ENCODE data around the gene LAMA5. TPM values are rescaled to one million over a fixed set of nuclear protein-coding genes. Genes with fewer than 3 reads are reported as not detected.

LAMA5 gene
- total RNA-seq, 8 experiments from 2014 or later: 9.7 to 45.4 (median 24.9) TPM

DNA sequence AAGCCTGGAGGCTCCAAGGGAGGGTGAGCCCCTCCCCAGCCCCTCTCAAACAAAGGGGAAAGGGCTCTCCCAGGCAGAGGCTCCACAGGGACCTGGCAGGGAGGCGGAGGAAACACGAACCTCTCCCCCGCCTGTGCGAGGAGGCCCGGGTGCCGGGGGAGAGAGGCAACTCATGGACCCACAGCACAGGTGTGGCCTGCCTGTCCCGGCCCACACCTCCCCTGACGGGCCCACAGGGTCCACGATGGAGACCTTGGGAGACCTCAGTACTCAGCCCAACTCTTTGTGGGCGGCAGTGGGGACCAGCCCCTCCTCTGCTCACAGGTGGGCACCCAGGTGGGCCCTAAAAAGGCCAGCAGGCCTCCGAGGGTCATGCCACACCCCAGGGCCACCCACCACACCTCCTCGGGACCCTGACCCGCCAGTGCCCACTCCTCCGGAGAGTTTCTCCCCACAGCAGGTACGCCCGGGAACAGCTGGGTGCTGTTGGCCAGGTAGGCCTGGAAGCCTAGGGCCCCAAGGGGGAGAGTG is 12.2 kb downstream of the LAMA5 start:
- peak overlapping the region; percentile 85 to 89 for H3K27ac ChIP-seq
- 60 to 90% (median 88%) methylated on average over 1 to 6 of the region's 16 CpGs; no CpG with 5 or more reads in 7 of the 10 experiments for WGBS, 10 experiments
- H3K4me3 ChIP-seq: no peak overlapping the region
- ATAC-seq (replicated peaks in 6 of 8): peak in 2 of 8 experiments; percentile 4 to 6
- H3K4me1 ChIP-seq (replicated peaks in 1 of 2): peaks cover 59 to 61% of the 10 kb centered on the region in 2 donors
- in situ Hi-C loops (cut with MboI; ENCODE audit: low pct_unique_long_range_greater_than_20kb in 2 of 9, low sequenced_read_pairs in 9 of 9, unreplicated experiment in 9 of 9): no loop called here

DNA sequence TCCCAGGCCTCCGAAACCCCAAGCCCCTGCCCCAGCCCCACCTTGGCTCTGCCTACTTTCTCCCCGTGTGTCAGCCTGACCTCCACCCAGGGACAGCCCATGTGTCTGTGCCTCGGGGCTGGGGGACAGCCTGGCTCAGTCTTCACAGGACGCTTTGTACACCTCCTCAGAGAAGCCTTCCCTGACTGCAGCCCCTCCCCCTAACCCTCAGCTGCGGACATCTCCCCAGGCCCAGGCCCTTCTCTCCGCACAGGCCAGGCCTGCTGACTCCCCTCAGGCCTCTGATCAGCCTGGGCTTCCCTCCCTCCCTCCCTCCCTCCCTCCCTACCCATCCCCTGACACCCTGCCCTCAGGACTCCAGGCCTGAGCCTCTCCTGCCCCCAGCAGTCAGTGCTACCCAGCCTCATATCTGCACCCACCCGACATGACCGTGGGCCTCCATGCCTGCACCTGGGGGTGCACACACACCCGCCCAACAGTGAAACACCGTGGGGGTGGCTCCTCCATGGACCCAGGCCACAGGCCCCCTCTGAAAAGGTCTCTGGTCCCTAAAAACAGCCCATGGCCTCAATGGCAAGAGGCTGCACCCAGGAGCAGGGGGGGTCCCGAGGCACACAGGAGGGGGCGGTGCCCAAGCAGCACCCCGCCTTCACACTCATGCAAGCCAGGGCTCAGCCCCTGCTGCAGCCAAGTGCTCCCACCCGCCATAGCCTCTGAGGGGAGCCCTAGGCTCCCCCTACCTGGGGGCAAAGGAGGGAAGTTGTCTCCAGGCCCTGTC is 12.9 kb downstream of the LAMA5 start:
- WGBS, 10 experiments: no CpG with 5 or more reads among the region's 14 CpGs
- Histone ChIP-seq H3K4me3 (no peak overlapping the region), H3K4me1 (replicated peaks in 1 of 2) (peaks cover 52 to 54% of the 10 kb centered on the region in 2 donors), H3K27ac (peak overlapping the region; percentile 85 to 89)
- peak in 1 of 8 experiments; percentile 2 for ATAC-seq (replicated peaks in 6 of 8)
- in situ Hi-C loops (cut with MboI; ENCODE audit: low pct_unique_long_range_greater_than_20kb in 2 of 9, low sequenced_read_pairs in 9 of 9, unreplicated experiment in 9 of 9): no loop called here

DNA sequence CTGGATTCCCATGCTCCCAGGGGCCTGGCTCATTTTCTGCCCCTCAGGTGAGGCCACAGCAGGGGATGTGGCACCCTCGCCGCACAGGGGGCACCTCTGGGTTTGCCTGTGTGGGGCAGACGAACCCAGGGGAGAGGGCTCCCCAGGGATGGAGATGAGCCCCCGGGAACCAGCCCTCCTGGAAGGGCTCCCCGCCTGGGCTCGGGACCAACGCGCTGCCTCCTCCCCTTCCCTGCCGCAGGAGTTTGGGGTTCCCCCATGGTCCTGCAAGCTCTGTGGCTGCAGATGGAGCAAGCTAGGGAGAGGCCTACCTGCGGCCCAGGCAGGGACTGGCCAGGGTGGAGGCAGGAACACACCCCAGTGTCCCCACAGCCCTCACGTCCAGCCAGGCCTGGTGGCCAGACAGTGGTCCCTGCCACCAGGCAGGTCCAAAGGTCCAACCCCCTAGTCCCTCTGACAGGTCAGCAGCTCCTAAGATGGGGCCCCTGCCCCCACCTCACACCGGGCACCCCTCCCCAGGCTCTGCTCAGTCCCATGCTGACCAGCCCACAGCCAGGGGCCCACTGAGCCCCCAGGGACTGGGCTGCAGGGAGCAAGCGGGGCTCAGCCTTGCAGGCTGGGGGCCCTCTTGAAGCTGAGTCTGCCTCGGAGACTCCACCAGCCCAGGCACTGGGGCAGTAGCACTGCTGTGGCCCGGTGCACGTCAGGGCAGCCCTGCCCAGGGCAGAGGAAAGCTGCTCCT is 13.7 kb downstream of the LAMA5 start:
- in situ Hi-C loops (cut with MboI; ENCODE audit: low pct_unique_long_range_greater_than_20kb in 2 of 9, low sequenced_read_pairs in 9 of 9, unreplicated experiment in 9 of 9): no loop called here
- H3K4me3 ChIP-seq: no peak overlapping the region
- H3K27ac ChIP-seq: peak overlapping the region; percentile 18 to 38
- 60 to 100% (median 90%) methylated on average over 1 to 2 of the region's 16 CpGs; no CpG with 5 or more reads in 6 of the 10 experiments for WGBS, 10 experiments
- ATAC-seq (replicated peaks in 6 of 8): no peak
- H3K4me1 ChIP-seq (replicated peaks in 1 of 2): peaks cover 45 to 47% of the 10 kb centered on the region in 2 donors

DNA sequence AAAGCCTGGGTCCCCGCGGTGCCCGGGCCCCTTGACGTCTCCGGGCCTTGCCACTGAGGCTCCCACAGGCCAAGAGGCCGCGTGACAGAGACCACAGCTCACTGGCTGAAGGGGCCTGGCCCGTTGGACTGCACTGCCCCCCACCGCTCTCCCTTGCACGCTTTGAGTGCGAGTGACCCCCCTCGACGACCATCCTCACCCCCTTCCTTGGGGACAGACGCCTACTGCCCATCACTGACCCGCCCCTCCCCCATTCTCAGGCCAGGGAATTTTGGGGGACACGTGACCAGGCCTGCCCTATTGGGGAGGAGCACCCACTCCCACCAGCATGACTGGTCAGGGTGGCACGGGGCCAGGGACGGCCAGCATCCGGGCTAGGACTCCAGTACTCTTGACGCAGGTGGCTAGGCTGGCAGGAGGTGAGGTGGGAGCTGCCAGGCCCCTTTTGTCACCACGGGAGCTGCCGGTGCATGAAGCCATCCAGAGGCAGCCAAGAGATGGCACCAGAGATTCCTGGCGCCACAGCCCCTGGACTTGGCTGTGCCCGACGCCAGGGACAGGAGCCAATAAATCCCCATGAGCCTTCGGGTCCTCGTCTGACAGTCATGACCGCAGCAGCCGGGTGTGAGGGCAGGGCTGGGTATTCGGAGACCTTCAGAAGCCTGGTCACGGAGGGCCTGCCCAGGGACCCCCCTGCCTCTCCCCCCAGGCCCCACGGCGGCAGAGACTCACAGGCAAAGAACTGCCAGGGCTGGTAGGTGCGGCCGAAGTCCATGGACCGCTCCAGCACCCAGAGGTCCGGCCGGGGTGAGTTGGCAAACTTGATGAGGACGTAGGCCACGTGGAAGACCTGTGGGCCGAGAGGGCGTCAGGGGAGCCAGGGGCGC is 14.5 kb downstream of the LAMA5 start:
- 49 to 100% (median 85%) methylated on average over 1 to 4 of the region's 43 CpGs; no CpG with 5 or more reads in 4 of the 10 experiments for WGBS, 10 experiments
- no peak overlapping the region for H3K4me3 ChIP-seq

DNA sequence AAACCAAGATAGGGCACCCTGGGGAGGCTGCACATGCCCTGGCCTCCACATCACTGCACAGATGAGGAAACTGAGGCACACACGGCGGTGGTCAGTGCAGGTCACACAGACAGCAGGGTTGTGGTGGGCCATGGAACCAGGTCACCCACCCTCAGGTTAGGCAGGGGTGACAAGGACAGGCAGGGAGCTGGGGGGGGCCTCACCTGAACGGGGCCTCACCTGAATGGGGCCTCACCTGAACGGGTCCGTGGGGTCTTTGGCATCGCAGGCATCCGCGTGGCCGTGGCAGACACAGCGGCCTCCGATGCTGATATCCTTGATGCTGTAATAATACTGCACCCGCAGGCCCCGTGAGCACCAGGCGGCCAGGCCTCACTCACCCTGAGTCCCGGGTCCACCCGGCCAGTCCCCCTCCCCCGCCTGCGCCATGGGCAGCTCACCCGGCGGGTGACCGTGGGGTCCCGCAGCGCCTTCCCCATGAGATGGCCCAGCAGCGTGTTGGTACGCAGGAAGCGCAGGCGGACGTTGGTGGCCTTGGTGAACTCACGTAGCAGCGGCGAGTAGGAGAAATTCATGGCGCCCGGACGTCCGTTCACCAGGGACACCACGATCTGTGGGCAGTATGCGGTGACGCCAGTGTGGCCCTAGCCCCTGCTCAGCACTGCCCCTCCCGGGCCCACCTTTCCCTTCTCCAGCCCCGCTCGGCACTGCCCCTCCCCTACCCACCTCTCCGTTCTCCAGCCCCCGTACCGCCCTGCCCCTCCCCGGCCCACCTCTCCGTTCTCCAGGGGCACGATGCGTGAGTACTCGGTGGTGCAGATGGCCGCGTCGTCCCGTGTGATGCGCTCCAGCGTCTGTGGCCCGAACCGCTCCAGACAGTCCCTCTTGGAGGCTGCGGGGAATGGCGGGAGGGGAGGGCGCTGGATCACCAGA is 15.4 kb downstream of the LAMA5 start:
- WGBS, 10 experiments: 65 to 100% (median 100%) methylated on average over 1 to 4 of the region's 60 CpGs; no CpG with 5 or more reads in 7 of the 10 experiments
- in situ Hi-C loops (cut with MboI; ENCODE audit: low pct_unique_long_range_greater_than_20kb in 2 of 9, low sequenced_read_pairs in 9 of 9, unreplicated experiment in 9 of 9): no loop called here
- peaks cover 27 to 29% of the 10 kb centered on the region in 2 donors for H3K4me1 ChIP-seq (replicated peaks in 1 of 2)
- no peak overlapping the region for H3K27ac ChIP-seq
- no peak overlapping the region for H3K4me3 ChIP-seq
- ATAC-seq (replicated peaks in 6 of 8): no peak

More for the DNA sequence above, 14.5 kb downstream of the LAMA5 start:
- Histone ChIP-seq H3K27ac (no peak overlapping the region), H3K4me1 (replicated peaks in 1 of 2) (peaks cover 36 to 38% of the 10 kb centered on the region in 2 donors)
- in situ Hi-C loops (cut with MboI; ENCODE audit: low pct_unique_long_range_greater_than_20kb in 2 of 9, low sequenced_read_pairs in 9 of 9, unreplicated experiment in 9 of 9): no loop called here
- no peak for ATAC-seq (replicated peaks in 6 of 8)

DNA sequence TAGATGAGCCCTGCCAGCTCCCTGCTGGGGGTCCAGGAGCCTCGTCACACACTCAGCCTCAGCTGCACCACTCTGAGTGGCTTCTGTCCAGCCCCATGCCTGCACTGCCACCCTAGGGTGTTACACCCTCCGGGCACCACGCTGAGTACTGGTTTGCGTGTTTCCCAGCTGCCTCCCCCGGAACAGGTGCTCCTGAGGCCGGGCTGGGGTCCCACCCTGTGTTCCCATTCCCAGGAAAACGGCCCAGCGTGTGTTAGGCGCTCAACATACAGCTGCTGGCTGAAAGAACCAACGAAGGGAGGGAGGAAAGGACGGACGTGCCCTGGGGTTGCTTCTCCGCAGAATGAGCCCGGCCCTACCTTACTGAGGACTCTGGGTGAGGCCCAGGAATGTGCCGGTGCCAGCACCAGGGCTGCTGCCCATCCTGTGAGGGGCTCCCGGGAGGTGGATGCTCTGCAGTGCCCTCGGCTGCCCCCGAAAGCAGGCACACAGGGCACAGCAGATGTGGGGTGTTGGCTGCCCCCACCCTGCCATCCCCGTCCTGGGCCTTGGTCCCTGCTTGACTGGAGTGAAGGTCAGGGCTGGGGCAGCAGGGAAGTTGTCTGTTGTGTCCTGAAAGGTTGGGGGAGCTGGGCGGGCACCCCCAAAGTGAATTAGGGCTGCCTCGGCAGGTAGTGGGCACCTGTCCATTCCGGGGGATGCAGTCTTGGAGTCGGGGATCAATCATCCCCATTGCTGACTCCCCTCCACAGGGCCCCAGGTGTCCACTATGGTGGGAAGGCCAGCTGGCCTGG is 16.3 kb downstream of the LAMA5 start:
- no peak overlapping the region for H3K4me3 ChIP-seq

DNA sequence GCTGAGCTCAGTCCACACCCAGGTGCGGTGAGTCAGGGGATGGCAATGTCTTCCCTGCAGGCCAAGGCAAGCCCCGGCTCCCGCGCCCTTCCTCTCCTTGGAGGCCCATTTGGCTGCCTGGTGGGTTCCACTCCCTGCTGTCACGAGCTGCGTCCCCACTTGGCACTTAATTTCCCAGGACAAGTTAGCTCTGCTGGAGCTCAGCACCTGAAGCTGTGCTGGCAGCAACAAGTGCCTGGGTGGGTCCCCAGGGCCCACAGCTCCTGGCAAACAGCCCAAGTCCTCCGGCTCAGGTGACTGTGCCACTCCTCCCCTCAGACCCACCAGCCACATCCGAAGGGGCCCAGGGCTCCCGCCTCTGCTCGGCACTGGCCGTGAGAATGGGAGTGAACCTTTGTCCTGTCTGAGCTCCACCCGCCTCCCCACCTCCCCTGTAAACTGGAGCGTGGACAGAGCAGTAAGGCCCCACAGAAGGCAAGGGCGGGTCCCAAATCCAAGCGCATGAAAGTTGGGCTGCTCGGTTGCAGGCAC is 16.9 kb downstream of the LAMA5 start:
- in situ Hi-C loops (cut with MboI; ENCODE audit: low pct_unique_long_range_greater_than_20kb in 2 of 9, low sequenced_read_pairs in 9 of 9, unreplicated experiment in 9 of 9): no loop called here
- H3K4me1 ChIP-seq (replicated peaks in 1 of 2): peaks cover 12 to 14% of the 10 kb centered on the region in 2 donors
- peak in 3 of 8 experiments; percentile 40 to 73 (median 47) for ATAC-seq (replicated peaks in 6 of 8)
- WGBS, 10 experiments: 33 to 90% (median 76%) methylated on average over 2 to 6 of the region's 16 CpGs; no CpG with 5 or more reads in 6 of the 10 experiments
- no peak overlapping the region for H3K4me3 ChIP-seq
- no peak overlapping the region for H3K27ac ChIP-seq

More for the DNA sequence above, 16.3 kb downstream of the LAMA5 start:
- in situ Hi-C loops (cut with MboI; ENCODE audit: low pct_unique_long_range_greater_than_20kb in 2 of 9, low sequenced_read_pairs in 9 of 9, unreplicated experiment in 9 of 9): no loop called here
- ATAC-seq (replicated peaks in 6 of 8): no peak
- peaks cover 18 to 20% of the 10 kb centered on the region in 2 donors for H3K4me1 ChIP-seq (replicated peaks in 1 of 2)
- H3K27ac ChIP-seq: no peak overlapping the region
- WGBS, 10 experiments: 46 to 100% (median 89%) methylated on average over 1 to 12 of the region's 23 CpGs; no CpG with 5 or more reads in 5 of the 10 experiments

DNA sequence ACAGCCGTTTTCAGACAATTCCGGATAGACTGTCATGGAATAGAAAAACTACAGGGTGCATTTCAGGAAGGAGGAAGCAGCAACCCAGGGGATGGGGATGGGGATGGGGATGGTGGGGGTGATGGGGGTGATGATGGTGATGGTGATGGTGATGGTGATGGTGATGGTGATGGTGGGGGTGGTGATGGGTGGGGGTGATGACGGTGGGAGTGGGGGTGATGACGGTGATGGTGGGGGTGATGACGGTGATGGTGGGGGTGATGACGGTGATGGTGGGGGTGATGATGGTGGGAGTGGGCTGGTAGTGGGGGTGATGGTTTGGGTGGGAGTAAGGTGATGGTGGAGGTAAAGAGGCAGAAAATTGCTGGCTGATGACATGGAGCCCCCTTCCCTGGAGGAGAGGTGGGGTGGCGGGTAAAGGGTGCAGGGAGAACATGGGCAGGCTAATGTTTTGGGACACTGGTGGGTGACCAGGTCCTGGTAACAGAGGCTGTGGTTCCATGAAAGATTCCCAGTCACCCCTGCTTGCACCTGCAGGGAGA is 17.5 kb downstream of the LAMA5 start:
- Histone ChIP-seq H3K4me1 (replicated peaks in 1 of 2) (peaks cover 6 to 8% of the 10 kb centered on the region in 2 donors), H3K27ac (no peak overlapping the region), H3K4me3 (no peak overlapping the region)
- in situ Hi-C loops (cut with MboI; ENCODE audit: low pct_unique_long_range_greater_than_20kb in 2 of 9, low sequenced_read_pairs in 9 of 9, unreplicated experiment in 9 of 9): no loop called here
- no peak for ATAC-seq (replicated peaks in 6 of 8)
- 80 to 100% (median 100%) methylated on average over 1 of the region's 7 CpGs; no CpG with 5 or more reads in 7 of the 10 experiments for WGBS, 10 experiments

DNA sequence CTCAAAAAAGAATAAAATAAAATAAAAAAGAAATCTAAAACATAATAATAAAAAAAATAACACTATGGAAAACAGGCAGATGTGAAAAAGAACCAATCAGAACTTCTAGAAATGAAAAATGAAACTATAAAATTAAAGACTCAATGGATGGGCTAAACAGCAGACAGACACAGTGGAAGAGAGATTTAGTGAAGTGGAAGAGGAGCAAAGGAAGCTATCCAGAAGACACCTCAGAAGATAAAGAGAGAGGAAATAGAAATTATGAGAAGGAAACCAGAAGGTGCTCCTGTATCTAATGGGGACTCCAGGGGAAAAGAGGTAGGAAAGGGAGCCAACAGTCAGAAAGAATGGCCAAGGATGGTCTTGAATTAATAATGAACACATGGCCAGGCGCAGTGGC is 18.5 kb downstream of the LAMA5 start:
- Histone ChIP-seq H3K4me3 (no peak overlapping the region), H3K4me1 (replicated peaks in 1 of 2) (no peaks in the 10 kb centered on the region), H3K27ac (no peak overlapping the region)
- WGBS, 10 experiments: 40 to 100% (median 100%) methylated on average over 1 of the region's 1 CpG; no CpG with 5 or more reads in 4 of the 10 experiments
- no peak for ATAC-seq (replicated peaks in 6 of 8)
- in situ Hi-C loops (cut with MboI; ENCODE audit: low pct_unique_long_range_greater_than_20kb in 2 of 9, low sequenced_read_pairs in 9 of 9, unreplicated experiment in 9 of 9): no loop called here

DNA sequence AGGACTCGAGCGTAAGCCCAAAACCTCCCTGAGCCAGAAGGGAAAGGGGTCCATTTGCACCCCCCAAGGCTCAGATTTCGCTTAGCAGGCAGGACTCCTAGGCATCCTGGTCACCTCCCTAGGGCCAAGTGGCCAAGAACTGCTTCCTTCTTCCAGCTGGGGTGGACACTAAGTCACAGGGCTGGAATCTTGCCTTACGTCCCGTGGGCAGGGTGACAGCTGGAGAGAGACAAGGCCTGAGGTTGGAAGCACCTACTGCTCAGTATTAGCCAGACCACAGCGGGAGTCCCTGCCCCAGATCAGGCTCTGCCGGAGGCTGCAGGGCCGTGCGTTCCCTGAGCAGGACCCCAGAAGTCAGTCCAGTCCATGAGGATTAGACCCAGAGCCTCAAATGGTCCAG is 19.7 kb downstream of the LAMA5 start:
- 46 to 96% (median 80%) methylated on average over 1 to 7 of the region's 9 CpGs; no CpG with 5 or more reads in 3 of the 10 experiments for WGBS, 10 experiments
- no peaks in the 10 kb centered on the region for H3K4me1 ChIP-seq (replicated peaks in 1 of 2)
- no peak for ATAC-seq (replicated peaks in 6 of 8)
- no peak overlapping the region for H3K27ac ChIP-seq
- no peak overlapping the region for H3K4me3 ChIP-seq
- in situ Hi-C loops (cut with MboI; ENCODE audit: low pct_unique_long_range_greater_than_20kb in 2 of 9, low sequenced_read_pairs in 9 of 9, unreplicated experiment in 9 of 9): no loop called here

DNA sequence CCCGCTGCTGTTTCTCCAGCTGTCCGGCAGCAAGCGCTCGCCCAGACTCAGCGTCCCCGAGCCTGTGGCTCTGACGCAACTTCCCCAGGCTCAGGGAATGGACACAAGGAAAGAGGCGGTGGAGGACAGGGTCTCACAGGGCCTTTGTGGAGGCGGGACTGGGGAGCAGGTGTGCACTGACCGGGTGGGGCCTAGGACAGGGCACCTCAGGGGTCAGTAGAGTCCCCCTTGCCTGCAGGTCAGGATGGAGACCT is 20.0 kb downstream of the LAMA5 start:
- in situ Hi-C loops (cut with MboI; ENCODE audit: low pct_unique_long_range_greater_than_20kb in 2 of 9, low sequenced_read_pairs in 9 of 9, unreplicated experiment in 9 of 9): no loop called here
- H3K4me1 ChIP-seq (replicated peaks in 1 of 2): no peaks in the 10 kb centered on the region
- H3K27ac ChIP-seq: no peak overlapping the region
- no peak for ATAC-seq (replicated peaks in 6 of 8)
- 80 to 100% methylated on average over 1 of the region's 10 CpGs; no CpG with 5 or more reads in 8 of the 10 experiments for WGBS, 10 experiments
- no peak overlapping the region for H3K4me3 ChIP-seq
